Endothelial cell of umbilical vein (primary cell): Measurements from ENCODE around the gene RAC3. TPM values are rescaled to one million over a fixed set of nuclear protein-coding genes. Genes with fewer than 3 reads are reported as not detected.

Experiments
- BruUV-seq: library from RNA; stranded (reverse); fragments of 400-500 nt; replicated peaks from 2 replicates; lab custom pipeline; 2021; lab: Mats Ljungman, UMichigan
- CTCF ChIA-PET: fragments of 300-600, 350-600 bp; sonication (Branson Sonifier 250); formaldehyde crosslinking; loops from one replicate; lab custom pipeline; 2021; ENCODE audit warnings: antibody characterized with exemption, inconsistent platforms; lab: Charles Lee
- POLR2A ChIA-PET: fragments of 300-600, 350-600 bp; sonication (Branson Sonifier 250); formaldehyde crosslinking; loops from one replicate; lab custom pipeline; 2021; ENCODE audit warnings: antibody characterized with exemption, inconsistent platforms; lab: Charles Lee
- DNase-seq: peaks from one replicate; pipeline ENCODE4 v3.0.0-alpha.2; 2011; ENCODE audit warnings: low read depth, low spot score
- FAIRE-seq: peaks from 2 replicates; lab custom pipeline; 2011; peaks lifted over from hg19 to GRCh38; lab: Jason Lieb, UNC
- H2AFZ ChIP-seq: 2 replicates; pipeline ENCODE4 v1.6.0; 2012; ENCODE audit warnings: low read depth, low read length, control low read depth, inconsistent platforms
- H3K27ac ChIP-seq: 2 replicates; pipeline ENCODE4 v1.5.1; 2011; ENCODE audit warnings: low read depth, mild to moderate bottlenecking, control low read depth, low read length, moderate library complexity; ENCODE audit not compliant: insufficient read depth
- H3K27me3 ChIP-seq, 2 experiments: 2 replicates each; pipeline versions ENCODE4 v1.6.0 to v1.6.1; 2011; ENCODE audit warnings: low read length in 2 of 2, mixed read lengths in 1 of 2; ENCODE audit not compliant: control insufficient read depth in 2 of 2, insufficient read depth in 2 of 2
- H3K36me3 ChIP-seq, 2 experiments: 2 replicates in 1 of 2; 3 replicates in 1 of 2; pipeline ENCODE4 v1.5.1; 2011; ENCODE audit warnings: low read length in 2 of 2, mild to moderate bottlenecking in 1 of 2, moderate library complexity in 1 of 2; ENCODE audit not compliant: control insufficient read depth in 2 of 2, insufficient read depth in 2 of 2; ENCODE audit errors: extremely low read depth in 1 of 2
- H3K4me1 ChIP-seq: 3 replicates; pipeline ENCODE4 v1.5.1; 2011; ENCODE audit warnings: mild to moderate bottlenecking, low read length; ENCODE audit not compliant: control insufficient read depth, insufficient read depth; ENCODE audit errors: extremely low read depth
- H3K4me2 ChIP-seq: 2 replicates; pipeline ENCODE4 v1.6.1; 2011; ENCODE audit warnings: low read length, control low read depth, mixed read lengths; ENCODE audit not compliant: insufficient read depth
- H3K4me3 ChIP-seq, 3 experiments: fragments of 200-600 bp in 1 of 3; sonication (generic), shearing (Covaris generic) in 1 of 3; replicated peaks in 1 of 3; 2 replicates each; pipeline ENCODE4 v1.5.1; 2011 to 2016; ENCODE audit warnings: control low read depth in 3 of 3, low read length in 3 of 3, mild to moderate bottlenecking in 2 of 3, inconsistent platforms in 1 of 3, low read depth in 1 of 3, moderate library complexity in 1 of 3; ENCODE audit not compliant: insufficient read depth in 1 of 3
- H3K79me2 ChIP-seq: 2 replicates; pipeline ENCODE4 v1.6.0; 2012; ENCODE audit warnings: low read length, inconsistent platforms; ENCODE audit not compliant: control insufficient read depth, insufficient read depth
- H3K9ac ChIP-seq: replicated peaks from 2 replicates; pipeline ENCODE3; 2011; ENCODE audit warnings: low read length, control low read depth; ENCODE audit not compliant: insufficient read depth; ENCODE audit errors: extremely low read depth
- H3K9me1 ChIP-seq: replicated peaks from 3 replicates; pipeline ENCODE4 v1.6.0; 2011; ENCODE audit warnings: mild to moderate bottlenecking, low read length; ENCODE audit not compliant: control insufficient read depth, insufficient read depth; ENCODE audit errors: extremely low read depth
- H3K9me3 ChIP-seq: replicated peaks from 2 replicates; pipeline ENCODE4 v1.5.1; 2012; ENCODE audit warnings: low read length, inconsistent platforms; ENCODE audit not compliant: control insufficient read depth, insufficient read depth
- H4K20me1 ChIP-seq: replicated peaks from 2 replicates; pipeline ENCODE3; 2011; ENCODE audit warnings: mild to moderate bottlenecking, low read length; ENCODE audit not compliant: control insufficient read depth, insufficient read depth; ENCODE audit errors: extremely low read depth
- CTCF ChIP-seq, 2 donors: IDR thresholded peaks; 1 replicate in 1 of 2; 2 replicates in 1 of 2; pipeline ENCODE4 v1.5.1; 2011; ENCODE audit warnings: low read length in 2 of 2, mild to moderate bottlenecking in 2 of 2, moderate library complexity in 2 of 2, control low read depth in 1 of 2, inconsistent platforms in 1 of 2, low read depth in 1 of 2; ENCODE audit not compliant: insufficient read depth in 1 of 2; ENCODE audit errors: extremely low read depth in 1 of 2
- EZH2 ChIP-seq: IDR thresholded peaks from 2 replicates; pipeline ENCODE4 v1.6.1; 2012; ENCODE audit warnings: borderline replicate concordance, low read depth, mild to moderate bottlenecking, moderate library complexity, low read length, inconsistent platforms; ENCODE audit not compliant: severe bottlenecking
- FOS ChIP-seq: IDR thresholded peaks from 2 replicates; pipeline ENCODE4 v1.6.1; 2011; ENCODE audit warnings: mild to moderate bottlenecking, low read length, moderate library complexity, borderline replicate concordance; ENCODE audit not compliant: insufficient read depth
- GATA2 ChIP-seq: IDR thresholded peaks from 2 replicates; pipeline ENCODE4 v1.7.0; 2011; ENCODE audit warnings: low read depth, mild to moderate bottlenecking, moderate library complexity, mixed read lengths, low read length; ENCODE audit not compliant: insufficient read length, insufficient read depth
- JUN ChIP-seq: IDR thresholded peaks from 2 replicates; pipeline ENCODE4 v1.6.1; 2011; ENCODE audit warnings: borderline replicate concordance, low read depth; ENCODE audit not compliant: insufficient read length, insufficient read depth
- MAX ChIP-seq: IDR thresholded peaks from 2 replicates; pipeline ENCODE4 v1.6.1; 2011; ENCODE audit not compliant: insufficient read depth, insufficient read length
- MYC ChIP-seq: IDR thresholded peaks from one replicate; pipeline ENCODE4 v1.6.1; 2011; ENCODE audit warnings: mild to moderate bottlenecking, low read depth, low read length
- POLR2A ChIP-seq: IDR thresholded peaks from 2 replicates; pipeline ENCODE4 v1.6.1; 2012; ENCODE audit warnings: low read depth, mild to moderate bottlenecking, control low read depth, low read length
- POLR2AphosphoS5 ChIP-seq: IDR thresholded peaks from 2 replicates; pipeline ENCODE4 v1.6.1; 2012; ENCODE audit warnings: low read depth, mild to moderate bottlenecking, control low read depth, low read length, moderate library complexity; ENCODE audit not compliant: insufficient read depth
- dilution Hi-C: fragments of 300-500 bp; cut with MboI; formaldehyde crosslinking; loops from one replicate; pipeline ENCODE4 v1.15.0; 2019; ENCODE audit warnings: low sequenced_read_pairs; ENCODE audit not compliant: extremely low pct_ligation_motif_present
- intact Hi-C: fragments of 100-400 bp; cut with micrococcal nuclease; formaldehyde crosslinking; loops from one replicate; pipeline ENCODE4 v1.10.0; 2022
- polyA plus RNA-seq, 4 experiments: library from polyadenylated mRNA; depleted of rRNA in 3 of 4; stranded (reverse) in 3 of 4; unstranded in 1 of 4; fragments of >200 nt; gene quantifications; 2 replicates each; pipeline versions ENCODE4 v1.2.1 to v1.2.3, GENCODE V29; 2011 to 2012; ENCODE audit warnings: missing spikeins in 1 of 4
- total RNA-seq: library from RNA; stranded (reverse); gene quantifications from 2 replicates; pipeline ENCODE4 v1.2.3, GENCODE V29; 2021

Gene RAC3
- total and polyA plus RNA-seq, 2 donors (not counting 3 experiments of a cell fraction or from before 2014, with no cell fraction given), result 34.1 to 56.0 TPM

- no peaks in the 10 kb centered on the region for H3K27me3 ChIP-seq
- no peak overlapping the region for H3K4me2 ChIP-seq
- no TSS peak for BruUV-seq
- TF ChIP-seq MAX, result no peak
- no peak for TF ChIP-seq MYC
- TF ChIP-seq JUN, result no peak
- TF ChIP-seq EZH2, result no peak
- TF ChIP-seq POLR2AphosphoS5, result no peak
- TF ChIP-seq POLR2A, result no peak
- TF ChIP-seq FOS, result no peak
- TF ChIP-seq CTCF (IDR thresholded peaks at IDR 0.05; ENCODE audit: extremely low read depth in 1 of 2, insufficient read depth in 1 of 2, low read depth in 1 of 2, low read length in 2 of 2), result no peak
- TF ChIP-seq GATA2, result no peak
- no peak overlapping the region for H3K4me3 ChIP-seq
- dilution Hi-C loops, result no loop called here
- H3K9ac ChIP-seq, result no peak overlapping the region
- no peaks in the 10 kb centered on the region for H4K20me1 ChIP-seq
- no peaks in the 10 kb centered on the region for H3K9me1 ChIP-seq
- intact Hi-C loops, result no loop called here
- no peak overlapping the region for H3K27ac ChIP-seq
- no peak for FAIRE-seq
- DNase-seq, result no peak
- H3K79me2 ChIP-seq, result no peaks in the 10 kb centered on the region
- H3K4me1 ChIP-seq, result no peaks in the 10 kb centered on the region
- H3K36me3 ChIP-seq, result no peaks in the 10 kb centered on the region
- H3K9me3 ChIP-seq, result no peaks in the 10 kb centered on the region
- CTCF ChIA-PET, result interaction anchor here (2.6 to 9.1 kb wide), 2 partner anchors 12 to 55 kb away, joined by 8 to 345 read pairs; partner anchors contain the start of gene NOTUM
- H2AFZ ChIP-seq, result no peak overlapping the region
- POLR2A ChIA-PET, result no interaction called here
These were observed 16.0 kb upstream of the RAC3 start for GRCh38 chr17:82015311-82015971.
